ENCODE data around the gene ASGR2.
"Not testable (repeated sequence)": the region's sequence is repeated elsewhere in the genome, so short reads cannot be mapped to it uniquely, and the experiment has no call there.

The ASGR2 gene

GRCh38 chr17:7107795-7108559, 6.6 kb downstream of the ASGR2 start:
- TF ChIP-seq CTCF (IDR thresholded peaks at IDR 0.05) = no peak
- H3K4me3 ChIP-seq = no peak overlapping the region
- H3K27ac ChIP-seq = no peak overlapping the region
- no peak for DNase-seq (ENCODE audit: low spot score)

GRCh38 chr17:7107012-7107754, 7.4 kb downstream of the ASGR2 start:
- Histone ChIP-seq H3K4me3 (no peak overlapping the region), H3K27ac (no peak overlapping the region)
- DNase-seq (ENCODE audit: low spot score) = no peak
- no peak for TF ChIP-seq CTCF (IDR thresholded peaks at IDR 0.05)

- H3K4me3 ChIP-seq = no peak overlapping the region
- H3K27ac ChIP-seq = no peak overlapping the region
- DNase-seq (ENCODE audit: low spot score) = no peak
- TF ChIP-seq CTCF (IDR thresholded peaks at IDR 0.05) = no peak
Measured at GRCh38 chr17:7102421-7102820, 12.2 kb downstream of the ASGR2 start.

GRCh38 chr17:7101531-7101930, 13.1 kb downstream of the ASGR2 start:
- no peak for DNase-seq (ENCODE audit: low spot score)
- TF ChIP-seq CTCF (IDR thresholded peaks at IDR 0.05) = no peak

GRCh38 chr17:7100641-7101379, 13.8 kb downstream of the ASGR2 start:
- not testable (repeated sequence) for H3K27ac ChIP-seq; H3K4me3 ChIP-seq; DNase-seq (ENCODE audit: low spot score)

More at GRCh38 chr17:7101531-7101930, 13.1 kb downstream of the ASGR2 start:
- no peak overlapping the region for H3K4me3 ChIP-seq
- H3K27ac ChIP-seq = no peak overlapping the region

- TF ChIP-seq CTCF (IDR thresholded peaks at IDR 0.05) = no peak
- Histone ChIP-seq H3K4me3 (no peak overlapping the region), H3K27ac (no peak overlapping the region)
- DNase-seq (ENCODE audit: low spot score) = no peak
Measured at GRCh38 chr17:7098802-7099459, 15.7 kb downstream of the ASGR2 start.

- no peak for TF ChIP-seq CTCF (IDR thresholded peaks at IDR 0.05)
- no peak for DNase-seq (ENCODE audit: low spot score)
- no peak overlapping the region for H3K27ac ChIP-seq
- H3K4me3 ChIP-seq = no peak overlapping the region
Measured at GRCh38 chr17:7097940-7098339, 16.7 kb downstream of the ASGR2 start.
